SU-DHL-6 (cell line): Measurements from ENCODE around the gene EFCAB14.

Source experiments
- EZH2phosphoT487 ChIP-seq: fragments of 200-600 bp; sonication (generic), shearing (Covaris generic); conservative IDR thresholded peaks from 2 replicates; pipeline ENCODE4 v1.6.1; 2018; ENCODE audit warnings: mild to moderate bottlenecking, antibody characterized with exemption, low read length, moderate library complexity, mixed read lengths
- TF ChIP-seq, protein P1 (sequence below): fragments of 200-600 bp; sonication (generic); IDR thresholded peaks from one replicate; pipeline ENCODE4 v1.5.1; 2017; ENCODE audit warnings: antibody characterized with exemption, mild to moderate bottlenecking, low read length, moderate library complexity; ENCODE audit not compliant: insufficient read depth, poor library complexity, severe bottlenecking

DNA sequence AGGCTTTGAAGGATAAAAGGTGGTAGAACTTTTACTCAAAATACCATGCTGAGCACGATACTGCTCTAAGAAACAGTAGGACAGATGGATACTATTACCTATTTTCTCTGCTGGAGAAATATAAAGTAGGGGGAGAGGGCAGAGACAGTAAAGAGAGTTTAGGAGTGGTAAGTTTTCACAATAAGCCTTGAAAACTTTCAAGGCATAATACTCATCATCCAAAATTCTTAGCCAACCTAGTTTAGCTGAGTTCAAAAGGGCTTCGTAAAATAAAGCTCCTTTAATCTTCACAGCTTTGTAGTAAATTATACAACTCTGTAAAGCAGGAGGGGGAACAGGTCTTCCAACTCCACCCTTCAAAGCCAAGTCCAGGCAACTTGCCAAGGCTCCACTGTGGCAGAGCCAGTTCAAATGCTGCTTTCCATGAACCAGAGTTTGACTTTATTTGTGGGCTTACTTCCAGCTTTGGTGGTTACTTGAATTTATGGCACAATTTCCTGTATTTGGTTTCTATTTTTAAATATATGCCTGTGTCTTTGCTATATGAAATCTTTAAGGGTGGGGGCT is 31.7 kb downstream of the EFCAB14 start:
- TF ChIP-seq, protein P1, sequence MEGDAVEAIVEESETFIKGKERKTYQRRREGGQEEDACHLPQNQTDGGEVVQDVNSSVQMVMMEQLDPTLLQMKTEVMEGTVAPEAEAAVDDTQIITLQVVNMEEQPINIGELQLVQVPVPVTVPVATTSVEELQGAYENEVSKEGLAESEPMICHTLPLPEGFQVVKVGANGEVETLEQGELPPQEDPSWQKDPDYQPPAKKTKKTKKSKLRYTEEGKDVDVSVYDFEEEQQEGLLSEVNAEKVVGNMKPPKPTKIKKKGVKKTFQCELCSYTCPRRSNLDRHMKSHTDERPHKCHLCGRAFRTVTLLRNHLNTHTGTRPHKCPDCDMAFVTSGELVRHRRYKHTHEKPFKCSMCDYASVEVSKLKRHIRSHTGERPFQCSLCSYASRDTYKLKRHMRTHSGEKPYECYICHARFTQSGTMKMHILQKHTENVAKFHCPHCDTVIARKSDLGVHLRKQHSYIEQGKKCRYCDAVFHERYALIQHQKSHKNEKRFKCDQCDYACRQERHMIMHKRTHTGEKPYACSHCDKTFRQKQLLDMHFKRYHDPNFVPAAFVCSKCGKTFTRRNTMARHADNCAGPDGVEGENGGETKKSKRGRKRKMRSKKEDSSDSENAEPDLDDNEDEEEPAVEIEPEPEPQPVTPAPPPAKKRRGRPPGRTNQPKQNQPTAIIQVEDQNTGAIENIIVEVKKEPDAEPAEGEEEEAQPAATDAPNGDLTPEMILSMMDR, result no peak
- no peak for TF ChIP-seq EZH2phosphoT487
